Ectodermal cell (in vitro differentiated cells): ENCODE data around the gene RPGRIP1L.

Source experiments
- H3K27ac ChIP-seq: 2 replicates; pipeline ENCODE4 v1.7.0; 2013; ENCODE audit warnings: mild to moderate bottlenecking, low read depth, low read length; ENCODE audit not compliant: insufficient read depth, poor library complexity, severe bottlenecking
- H3K27me3 ChIP-seq: 2 replicates; pipeline ENCODE4 v1.7.0; 2013; ENCODE audit warnings: mild to moderate bottlenecking, low read length; ENCODE audit not compliant: insufficient read depth, control insufficient read depth, poor library complexity, severe bottlenecking
- H3K36me3 ChIP-seq: one replicate; pipeline ENCODE4 v1.7.0; 2013; ENCODE audit warnings: low read length; ENCODE audit not compliant: control insufficient read depth, insufficient read depth
- H3K4me1 ChIP-seq: one replicate; pipeline ENCODE4 v1.7.0; 2013; ENCODE audit warnings: low read length; ENCODE audit not compliant: control insufficient read depth, insufficient read depth
- H3K4me3 ChIP-seq: 2 replicates; pipeline ENCODE4 v1.7.0; 2013; ENCODE audit warnings: low read depth, low read length, control low read depth; ENCODE audit not compliant: insufficient read depth
- H3K9me3 ChIP-seq: 2 replicates; pipeline ENCODE4 v1.7.0; 2013; ENCODE audit warnings: mild to moderate bottlenecking, low read length, moderate library complexity; ENCODE audit not compliant: control insufficient read depth
- WGBS, 2 experiments: methylation state at CpG; one replicate each; pipeline ENCODE4 v1.1.7; 2013; ENCODE audit warnings: missing lambda C conversion rate in 2 of 2; 5-methylcytosine and 5-hydroxymethylcytosine counted together

RPGRIP1L gene

DNA sequence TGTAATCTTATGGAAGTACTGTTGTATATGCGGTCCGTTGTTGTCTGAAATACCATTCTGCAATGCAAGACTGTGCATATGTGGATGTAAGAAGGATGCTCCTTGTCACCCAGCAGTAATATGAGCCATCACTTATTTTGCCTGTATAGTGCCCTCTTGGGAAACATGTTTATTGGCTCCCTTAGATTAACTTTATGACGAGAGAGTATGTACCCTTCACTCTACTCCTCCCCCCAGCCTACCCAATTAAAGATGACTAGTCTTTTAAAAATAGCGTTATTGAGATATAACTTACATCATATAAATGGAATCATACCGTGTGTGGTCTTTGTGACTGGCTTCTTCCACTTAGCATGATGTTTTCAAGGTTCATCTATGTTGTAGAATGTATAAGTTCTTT, 33.9 kb upstream of the RPGRIP1L start:
- no peak overlapping the region for H3K4me3 ChIP-seq
- no peaks in the 10 kb centered on the region for H3K4me1 ChIP-seq
- 100% methylated on average over 2 to 3 of the region's 5 CpGs for WGBS, 2 experiments
- no peaks in the 10 kb centered on the region for H3K27me3 ChIP-seq
- no peak overlapping the region for H3K27ac ChIP-seq
- no peaks in the 10 kb centered on the region for H3K9me3 ChIP-seq
- H3K36me3 ChIP-seq = no peaks in the 10 kb centered on the region

DNA sequence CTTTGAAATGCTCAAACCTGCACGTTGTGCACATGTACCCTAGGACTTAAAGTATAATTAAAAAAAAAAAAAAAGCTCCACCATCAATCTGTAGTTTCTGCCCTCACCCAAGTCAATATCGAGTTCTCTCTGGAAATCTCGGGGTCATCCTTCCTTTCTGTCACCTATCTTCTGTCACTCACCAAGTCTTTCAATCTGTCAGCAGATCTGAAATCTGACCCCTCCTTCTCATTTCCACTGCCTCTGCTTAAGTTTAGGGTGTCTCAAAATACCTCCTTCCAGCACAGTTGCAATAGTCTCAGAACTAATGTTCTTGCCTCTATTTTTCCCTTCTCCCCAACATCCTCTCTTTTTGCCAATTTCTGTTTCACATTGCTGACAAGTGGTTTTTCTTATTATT, 32.6 kb upstream of the RPGRIP1L start:
- H3K27me3 ChIP-seq = no peaks in the 10 kb centered on the region
- no peaks in the 10 kb centered on the region for H3K4me1 ChIP-seq
- H3K4me3 ChIP-seq = no peak overlapping the region
- H3K27ac ChIP-seq = no peak overlapping the region
- no peaks in the 10 kb centered on the region for H3K36me3 ChIP-seq
- WGBS, 2 experiments = 90 to 91% methylated on average over 3 of the region's 3 CpGs
- H3K9me3 ChIP-seq = no peaks in the 10 kb centered on the region

DNA sequence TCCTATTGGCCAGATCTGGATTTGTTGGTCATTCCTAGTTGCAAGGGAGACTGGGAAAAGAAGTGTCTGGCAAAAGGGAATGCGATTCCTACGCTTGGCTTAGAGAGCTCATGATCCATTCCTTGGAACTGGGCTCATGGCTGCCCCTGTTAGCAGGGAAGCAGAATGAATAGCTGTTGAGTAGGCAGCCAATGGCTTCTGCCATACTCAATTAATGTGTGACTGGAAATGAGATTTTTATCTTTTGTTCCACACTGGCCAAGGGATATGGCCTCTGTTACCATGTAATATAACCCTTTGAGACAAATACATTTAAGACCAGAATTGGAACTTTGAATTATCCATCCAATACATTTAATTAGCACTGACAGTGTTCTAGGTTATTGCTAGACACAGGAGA, 31.2 kb upstream of the RPGRIP1L start:
- H3K4me3 ChIP-seq = no peak overlapping the region
- 93 to 99% methylated on average over 2 of the region's 2 CpGs for WGBS, 2 experiments
- no peak overlapping the region for H3K27ac ChIP-seq
- H3K36me3 ChIP-seq = no peaks in the 10 kb centered on the region
- H3K9me3 ChIP-seq = no peaks in the 10 kb centered on the region
- H3K27me3 ChIP-seq = no peaks in the 10 kb centered on the region
- no peaks in the 10 kb centered on the region for H3K4me1 ChIP-seq

DNA sequence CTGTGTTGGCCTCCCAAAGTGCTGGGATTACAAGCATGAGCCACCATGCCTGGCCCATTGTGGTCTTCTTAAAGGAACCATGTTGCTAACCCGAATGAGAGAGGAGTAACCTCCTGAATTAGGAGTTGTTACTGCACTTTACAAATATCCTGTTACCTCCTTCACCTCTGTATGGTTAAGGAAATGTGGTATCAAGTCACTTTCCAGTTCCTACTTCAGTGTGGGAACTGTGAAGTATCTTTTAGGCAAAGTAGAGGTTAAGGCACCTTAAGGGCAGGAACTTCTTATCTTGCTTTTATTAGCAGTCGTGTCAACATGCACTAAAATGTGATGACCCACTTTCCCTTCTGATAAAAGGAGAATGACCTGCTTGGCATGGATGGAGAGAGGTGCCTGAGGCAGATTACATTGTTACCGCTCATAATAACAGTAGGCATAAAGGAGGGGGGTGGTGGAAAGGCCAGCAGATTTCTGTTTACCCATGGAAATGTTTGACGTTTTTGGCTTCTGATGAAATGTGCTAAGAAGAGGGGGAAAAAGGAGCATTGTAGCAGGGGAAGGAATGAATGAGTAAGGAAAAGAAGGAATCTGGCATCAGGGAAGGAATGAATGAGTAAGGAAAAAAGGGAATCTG, 28.8 kb upstream of the RPGRIP1L start:
- Histone ChIP-seq H3K36me3 (no peaks in the 10 kb centered on the region), H3K4me3 (no peak overlapping the region)
- 93 to 95% methylated on average over 4 of the region's 4 CpGs for WGBS, 2 experiments

DNA sequence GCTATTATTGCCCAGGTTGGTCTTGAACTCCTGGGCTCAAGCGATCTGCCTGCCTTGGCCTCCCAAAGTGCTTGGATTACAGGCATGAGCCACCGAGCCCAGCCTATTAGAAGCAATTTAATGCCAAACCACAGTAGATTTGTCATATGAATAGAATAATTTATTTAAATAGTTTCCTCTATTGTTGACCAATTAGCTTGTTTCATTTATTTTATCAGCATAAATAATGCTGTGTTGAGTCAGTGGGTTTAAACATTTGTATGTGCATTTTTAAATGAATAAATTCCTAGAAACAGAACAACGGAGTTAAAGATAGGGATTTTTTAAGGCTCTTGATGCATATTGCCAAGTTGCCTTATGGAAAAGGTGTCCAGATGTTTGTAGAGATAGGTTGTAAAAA, 27.0 kb upstream of the RPGRIP1L start:
- Histone ChIP-seq H3K9me3 (no peaks in the 10 kb centered on the region), H3K4me1 (peaks cover 8% of the 10 kb centered on the region), H3K27ac (no peak overlapping the region), H3K4me3 (no peak overlapping the region), H3K27me3 (no peaks in the 10 kb centered on the region), H3K36me3 (no peaks in the 10 kb centered on the region)
- 94 to 97% methylated on average over 3 of the region's 3 CpGs for WGBS, 2 experiments

More for the DNA sequence above, 28.8 kb upstream of the RPGRIP1L start:
- Histone ChIP-seq H3K27me3 (no peaks in the 10 kb centered on the region), H3K27ac (no peak overlapping the region), H3K9me3 (no peaks in the 10 kb centered on the region), H3K4me1 (no peaks in the 10 kb centered on the region)

DNA sequence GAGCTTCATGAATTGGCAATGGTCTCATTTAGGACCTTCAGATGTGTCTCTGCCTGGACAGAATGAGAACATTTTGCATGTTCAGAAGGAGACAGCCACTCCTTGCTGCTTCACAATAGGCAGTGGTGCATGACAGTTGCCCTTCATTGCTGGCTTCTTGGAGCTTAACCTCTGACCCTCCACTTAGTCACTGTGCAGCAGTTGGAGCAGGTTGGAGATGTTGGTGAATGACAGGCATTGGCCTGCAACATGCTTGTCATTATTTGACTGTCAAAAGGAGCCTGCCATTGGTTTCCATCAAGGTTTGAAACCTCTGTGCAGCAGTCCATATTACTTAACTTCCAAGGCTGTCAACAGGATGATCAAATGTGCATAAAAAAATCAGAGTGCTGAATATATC, 23.0 kb upstream of the RPGRIP1L start:
- no peaks in the 10 kb centered on the region for H3K27me3 ChIP-seq
- no peak overlapping the region for H3K27ac ChIP-seq
- H3K36me3 ChIP-seq = no peaks in the 10 kb centered on the region
- peaks cover 8% of the 10 kb centered on the region for H3K4me1 ChIP-seq
- H3K4me3 ChIP-seq = no peak overlapping the region
- no peaks in the 10 kb centered on the region for H3K9me3 ChIP-seq

DNA sequence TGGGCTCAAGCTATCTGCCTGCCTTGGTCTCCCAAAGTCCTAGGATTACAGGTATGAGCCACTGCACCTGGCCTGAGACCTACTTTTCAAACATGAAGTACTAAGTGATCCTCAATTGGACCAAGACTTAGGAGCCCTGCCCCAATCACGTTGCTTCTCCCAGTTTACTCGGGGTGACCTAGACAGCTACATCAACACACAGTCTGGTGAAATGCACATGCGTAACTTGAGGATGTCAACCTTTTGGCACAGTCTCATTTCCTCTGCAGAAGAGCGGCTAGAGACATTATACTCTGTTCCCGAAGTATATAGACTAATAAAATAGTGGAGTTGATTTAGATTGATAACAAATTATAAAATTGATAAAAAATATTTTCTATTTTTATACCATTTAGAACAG, 17.4 kb upstream of the RPGRIP1L start:
- H3K4me3 ChIP-seq = no peak overlapping the region
- no peaks in the 10 kb centered on the region for H3K4me1 ChIP-seq
- 94 to 97% methylated on average over 4 to 5 of the region's 5 CpGs for WGBS, 2 experiments
- H3K9me3 ChIP-seq = no peaks in the 10 kb centered on the region
- no peaks in the 10 kb centered on the region for H3K27me3 ChIP-seq
- H3K27ac ChIP-seq = no peak overlapping the region
- no peaks in the 10 kb centered on the region for H3K36me3 ChIP-seq

DNA sequence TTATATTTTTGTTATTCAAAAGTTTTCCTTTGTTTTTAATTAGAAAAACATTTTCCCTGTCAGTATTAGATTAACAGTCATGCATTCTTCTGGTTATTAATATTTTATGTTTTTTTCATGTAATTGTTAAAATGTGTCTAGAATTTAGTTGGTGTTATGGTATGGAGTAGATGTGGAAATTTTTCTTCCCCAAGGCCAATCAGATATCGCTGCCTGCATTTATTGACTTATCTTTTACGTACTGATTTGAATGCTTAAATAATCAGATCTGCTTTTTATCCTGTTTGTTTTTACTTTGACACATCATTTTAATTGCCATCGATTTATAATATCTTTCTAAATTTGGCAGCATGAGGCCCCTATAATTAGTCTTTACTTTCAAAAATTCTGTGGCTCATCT, 13.9 kb upstream of the RPGRIP1L start:
- 93 to 98% methylated on average over 3 of the region's 3 CpGs for WGBS, 2 experiments
- Histone ChIP-seq H3K9me3 (no peaks in the 10 kb centered on the region), H3K36me3 (no peaks in the 10 kb centered on the region), H3K27ac (no peak overlapping the region), H3K4me1 (no peaks in the 10 kb centered on the region), H3K27me3 (no peaks in the 10 kb centered on the region), H3K4me3 (no peak overlapping the region)

DNA sequence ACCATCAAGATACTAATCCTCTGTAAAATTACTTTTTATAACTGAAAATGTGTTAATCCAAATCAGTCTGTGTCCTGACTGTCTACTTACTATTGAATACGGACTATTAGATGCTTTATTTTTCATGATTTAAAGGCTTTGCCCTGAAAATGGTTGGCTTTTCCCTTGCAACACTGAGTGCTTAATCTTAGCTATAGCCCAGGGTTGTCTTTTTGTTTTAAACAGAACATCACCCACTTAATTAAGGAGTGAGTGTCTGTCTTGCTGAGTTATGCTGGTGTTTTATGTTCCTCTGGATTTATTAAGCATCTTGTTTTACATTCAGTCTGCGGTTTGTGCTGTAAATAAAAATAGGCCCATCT, 11.3 kb upstream of the RPGRIP1L start:
- no peak overlapping the region for H3K27ac ChIP-seq
- no peaks in the 10 kb centered on the region for H3K4me1 ChIP-seq
- H3K4me3 ChIP-seq = no peak overlapping the region
- no peaks in the 10 kb centered on the region for H3K27me3 ChIP-seq
- H3K9me3 ChIP-seq = no peaks in the 10 kb centered on the region
- H3K36me3 ChIP-seq = no peaks in the 10 kb centered on the region
- WGBS, 2 experiments = 96 to 97% methylated on average over 2 of the region's 2 CpGs

DNA sequence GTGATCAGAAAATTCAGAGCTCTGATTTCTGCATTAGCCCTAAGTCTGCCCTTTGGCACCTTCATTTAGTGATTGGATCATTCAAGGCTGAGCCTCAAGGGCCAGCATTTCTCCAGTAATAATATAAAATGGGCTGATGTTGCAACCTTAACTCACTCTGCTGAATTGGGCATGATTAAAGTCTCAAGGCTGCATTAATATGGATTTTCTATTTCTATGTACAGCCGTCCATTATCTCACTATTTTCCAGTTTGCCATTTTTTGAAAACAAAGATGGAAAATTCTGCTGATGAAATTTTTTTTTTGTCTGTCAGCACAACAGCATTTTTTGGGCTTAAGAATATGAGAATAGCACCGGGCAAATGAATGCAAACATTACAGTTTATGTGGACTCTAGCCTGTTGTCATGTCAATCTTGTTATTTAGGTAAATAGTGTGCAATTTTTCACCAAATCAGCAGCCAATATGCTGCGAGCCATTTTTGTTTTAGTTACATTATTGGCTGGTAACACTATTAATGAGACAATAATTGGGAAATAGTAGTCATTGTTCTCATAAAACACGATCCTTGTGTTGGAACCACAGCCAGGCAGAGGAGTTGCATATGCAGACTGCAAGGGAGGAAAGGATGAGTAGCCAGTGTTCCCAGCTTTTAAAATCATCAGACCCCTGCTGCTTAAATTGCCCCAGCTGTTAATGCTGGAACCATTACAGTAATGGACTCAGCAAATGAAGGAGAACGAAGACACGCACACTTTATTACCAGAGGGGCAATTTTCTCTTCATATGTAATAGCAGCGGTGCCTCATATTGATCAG, 10.8 kb upstream of the RPGRIP1L start:
- WGBS, 2 experiments = 79 to 80% methylated on average over 7 of the region's 7 CpGs
- Histone ChIP-seq H3K27me3 (no peaks in the 10 kb centered on the region), H3K9me3 (no peaks in the 10 kb centered on the region), H3K36me3 (no peaks in the 10 kb centered on the region), H3K4me1 (no peaks in the 10 kb centered on the region), H3K4me3 (no peak overlapping the region), H3K27ac (no peak overlapping the region)
